Putamen (tissue), 1 donor: ENCODE data around the gene AGPAT1.
"Not testable (repeated sequence)": the region's sequence is repeated elsewhere in the genome, so short reads cannot be mapped to it uniquely, and the experiment has no call there.

Experiments
- DNase-seq: peaks from one replicate; pipeline ENCODE4 v3.0.0-alpha.2; 2016; ENCODE audit warnings: low spot score

The AGPAT1 gene

DNA sequence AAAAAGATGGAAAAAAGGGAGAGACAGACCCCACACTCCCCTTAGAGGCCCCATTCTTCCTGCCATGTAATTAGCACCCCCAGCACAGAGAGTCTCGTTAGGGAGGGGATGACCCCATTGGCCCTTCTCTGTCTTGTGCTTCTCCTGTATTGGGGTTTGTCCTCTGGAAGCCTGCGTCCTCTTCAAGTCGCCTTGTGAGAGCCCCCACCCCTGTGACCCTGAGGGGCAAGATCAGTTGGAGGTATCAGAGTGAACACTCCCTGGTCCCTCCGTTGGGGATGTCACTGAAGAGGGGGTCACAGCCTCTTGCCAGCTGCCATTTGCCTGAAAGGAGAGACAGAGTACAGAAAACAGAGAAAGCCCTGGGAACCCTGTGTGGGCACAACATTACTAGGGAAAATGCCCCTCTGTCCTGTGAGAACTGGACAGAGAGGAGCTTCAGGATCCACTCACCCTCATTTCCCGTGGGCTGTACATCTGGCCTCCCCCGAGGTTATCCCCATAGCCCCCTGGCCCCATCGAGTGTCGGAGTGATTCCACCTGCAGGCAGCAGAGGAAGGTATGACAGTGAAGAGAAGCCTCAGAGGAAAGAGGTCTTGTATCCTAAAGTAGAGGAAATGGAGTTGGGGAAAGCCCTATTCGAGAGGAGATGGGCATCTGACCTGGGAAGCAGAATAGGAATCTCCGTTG lies 10.4 kb upstream of the AGPAT1 start:
- DNase-seq = not testable (repeated sequence)

DNA sequence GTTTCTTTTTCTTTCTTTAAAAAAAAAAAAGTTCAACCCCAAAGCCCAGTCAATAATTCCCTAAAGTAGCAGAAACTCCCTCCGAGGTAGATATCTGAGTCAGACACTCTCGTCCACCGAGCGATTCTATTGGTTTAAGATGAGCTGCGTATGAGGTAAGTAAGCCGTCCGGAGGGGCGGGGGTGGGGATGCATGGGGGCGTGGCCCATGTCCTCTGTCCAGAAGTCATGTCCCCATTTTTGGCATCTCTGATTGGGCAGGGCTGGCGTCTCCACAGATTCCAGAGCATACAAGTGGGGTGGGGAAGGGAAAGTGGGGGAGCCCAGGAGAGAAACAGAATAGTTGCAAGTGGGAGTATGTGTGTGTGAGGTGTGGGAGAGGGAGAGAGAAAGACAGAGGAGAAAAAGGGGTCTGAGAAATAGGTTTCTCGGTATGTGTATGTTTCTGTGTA lies 9.8 kb upstream of the AGPAT1 start:
- DNase-seq = not testable (repeated sequence)

- DNase-seq = no peak
Observed at GRCh38 chr6:32184084-32184640, 8.3 kb upstream of the AGPAT1 start, which contains the start of gene AGER. Gene AGER (minus strand): TSS chr6:32184253. CDS start chr6:32184222, 31 bp downstream.

DNA sequence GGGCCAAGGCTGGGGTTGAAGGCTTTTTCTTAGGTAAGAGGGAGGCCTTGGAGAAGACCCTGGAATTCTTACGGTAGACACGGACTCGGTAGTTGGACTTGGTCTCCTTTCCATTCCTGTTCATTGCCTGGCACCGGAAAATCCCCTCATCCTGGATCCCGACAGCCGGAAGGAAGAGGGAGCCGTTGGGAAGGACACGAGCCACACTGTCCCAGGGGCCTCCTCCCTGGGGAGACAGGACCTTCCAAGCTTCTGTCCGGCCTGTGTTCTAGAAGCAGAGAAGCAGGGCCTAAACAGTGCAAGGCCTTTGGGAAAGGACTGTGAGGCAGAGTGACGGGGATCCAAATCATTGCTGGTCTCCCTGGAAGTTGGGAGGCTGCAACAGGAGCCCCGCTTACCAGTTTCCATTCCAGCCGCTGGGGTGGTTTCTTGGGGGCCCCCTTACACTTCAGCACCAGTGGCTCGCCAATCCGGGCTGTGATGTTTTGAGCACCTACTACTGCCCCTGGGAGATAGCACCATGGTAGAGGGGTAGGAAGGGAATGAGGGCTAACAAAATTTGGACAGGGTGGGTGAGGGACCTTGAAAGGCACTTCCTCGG lies 7.7 kb upstream of the AGPAT1 start:
- DNase-seq = no peak

DNA sequence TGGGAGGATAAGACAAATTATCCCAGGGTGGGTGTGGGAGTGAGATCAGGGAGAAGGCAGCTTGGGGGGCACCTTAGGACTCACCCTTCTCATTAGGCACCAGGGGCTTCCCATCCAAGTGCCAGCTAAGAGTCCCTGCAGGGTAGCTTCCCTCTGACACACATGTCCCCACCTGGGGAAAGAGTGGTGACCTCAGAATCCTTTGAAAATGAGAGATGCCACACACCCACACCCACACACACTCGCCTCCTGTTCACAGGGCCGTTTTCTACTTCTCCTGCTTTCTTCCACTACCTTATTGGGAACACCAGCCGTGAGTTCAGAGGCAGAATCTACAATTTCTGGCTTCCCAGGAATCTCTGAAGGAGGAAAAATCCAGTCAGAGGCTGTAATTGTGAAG lies 7.1 kb upstream of the AGPAT1 start:
- DNase-seq = no peak

GRCh38 chr6:32182555-32182981 lies 6.7 kb upstream of the AGPAT1 start:
- no peak for DNase-seq

DNA sequence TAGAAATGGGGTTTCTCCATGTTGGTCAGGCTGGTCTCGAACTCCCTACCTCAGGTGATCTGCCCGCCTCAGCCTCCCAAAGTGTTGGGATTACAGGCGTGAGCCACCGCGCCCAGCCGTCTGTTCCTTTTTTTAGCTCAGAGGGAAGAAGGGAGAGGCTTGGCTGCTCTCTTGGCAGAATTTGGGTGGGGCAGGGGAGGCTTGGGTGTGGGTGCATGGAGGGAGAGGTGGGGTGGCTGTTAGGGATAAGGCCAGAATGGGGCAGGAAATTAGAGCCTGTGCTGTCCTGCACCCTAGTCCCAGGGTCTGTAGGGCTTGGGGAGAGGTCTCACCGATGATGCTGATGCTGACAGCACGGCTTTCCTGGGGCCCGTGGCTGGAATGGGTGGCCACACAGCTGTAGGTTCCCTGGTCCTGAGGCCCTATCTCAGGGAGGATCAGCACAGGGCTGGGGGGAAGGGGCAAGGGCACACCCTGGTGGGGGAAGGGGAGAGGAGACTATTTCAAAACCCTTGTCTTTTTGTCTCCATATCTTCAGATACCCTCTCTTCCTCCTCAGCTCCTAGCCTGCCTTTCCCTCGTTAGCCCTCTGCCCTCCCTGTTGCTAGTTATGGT lies 6.1 kb upstream of the AGPAT1 start:
- no peak for DNase-seq

DNA sequence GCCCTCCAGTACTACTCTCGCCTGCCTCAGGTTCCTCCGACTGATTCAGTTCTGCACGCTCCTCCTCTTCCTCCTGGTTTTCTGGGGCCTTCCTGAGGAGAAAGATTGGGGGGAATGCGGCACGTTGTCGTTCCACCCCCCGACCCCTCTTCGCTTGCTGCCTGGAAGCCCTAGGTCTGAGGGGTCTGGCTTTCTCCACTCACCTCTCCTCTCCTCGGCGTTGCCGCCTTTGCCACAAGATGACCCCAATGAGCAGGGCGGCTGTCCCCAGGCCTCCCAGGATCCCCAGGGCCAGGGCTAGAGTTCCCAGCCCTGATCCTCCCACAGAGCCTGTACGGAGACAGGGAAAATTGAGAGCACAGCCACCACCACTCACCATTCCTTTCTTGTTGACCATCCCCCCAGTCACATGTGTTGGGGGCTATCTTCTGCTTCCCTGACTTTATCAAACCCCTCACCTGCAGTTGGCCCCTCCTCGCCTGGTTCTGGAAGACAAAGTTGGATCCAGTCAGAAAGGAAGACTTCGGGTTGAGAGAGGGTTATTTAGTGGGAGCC lies 5.3 kb upstream of the AGPAT1 start:
- no peak for DNase-seq

- DNase-seq = no peak
Observed at GRCh38 chr6:32179766-32180405, 4.0 kb upstream of the AGPAT1 start.

DNA sequence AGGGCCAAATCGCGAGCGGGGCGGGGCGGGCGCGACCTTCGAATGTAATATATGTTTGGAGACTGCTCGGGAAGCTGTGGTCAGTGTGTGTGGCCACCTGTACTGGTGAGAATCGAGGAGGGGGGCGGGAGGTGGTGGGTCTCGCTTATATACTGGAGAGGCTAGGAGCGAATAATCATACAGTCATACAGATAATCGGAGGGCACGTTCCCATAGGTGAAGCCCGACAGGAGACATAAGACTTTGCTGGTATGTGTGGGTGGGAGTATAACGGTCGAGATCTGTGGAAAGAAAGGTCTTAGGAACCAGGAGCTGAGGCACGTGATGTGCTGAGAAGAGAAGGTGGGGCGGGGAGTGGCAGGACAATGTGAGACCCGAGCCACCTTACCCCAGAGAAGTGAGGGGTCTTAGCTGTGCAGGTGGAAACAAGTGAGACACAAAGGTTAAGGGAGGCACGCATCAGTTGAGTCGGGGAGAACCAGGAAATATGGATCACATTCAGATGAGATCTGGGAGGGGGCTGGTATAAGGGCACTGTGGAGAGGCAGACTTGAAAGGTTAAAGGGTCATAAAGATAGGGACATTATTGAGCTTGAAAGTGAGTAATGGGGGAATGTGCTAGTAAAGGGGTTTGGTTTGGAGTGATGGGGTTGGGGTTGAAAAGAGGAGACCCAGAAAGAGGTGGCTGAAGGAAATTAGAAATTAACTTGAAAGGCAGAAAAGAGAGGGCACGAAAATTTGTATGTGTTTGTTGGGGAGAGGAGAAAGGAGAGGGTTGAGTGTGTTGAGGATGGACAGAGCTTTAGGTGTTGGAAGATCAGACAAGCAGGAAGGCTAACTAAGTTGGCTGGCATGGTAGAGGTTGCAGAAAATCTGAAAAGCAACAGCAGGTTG lies 2.9 kb upstream of the AGPAT1 start:
- DNase-seq = no peak

- DNase-seq = peak; percentile 100
Observed at GRCh38 chr6:32177788-32178546, 2.1 kb upstream of the AGPAT1 start, which contains the start of gene RNF5. Gene RNF5 (plus strand): TSS chr6:32178405. CDS start chr6:32178512, 107 bp downstream.

DNA sequence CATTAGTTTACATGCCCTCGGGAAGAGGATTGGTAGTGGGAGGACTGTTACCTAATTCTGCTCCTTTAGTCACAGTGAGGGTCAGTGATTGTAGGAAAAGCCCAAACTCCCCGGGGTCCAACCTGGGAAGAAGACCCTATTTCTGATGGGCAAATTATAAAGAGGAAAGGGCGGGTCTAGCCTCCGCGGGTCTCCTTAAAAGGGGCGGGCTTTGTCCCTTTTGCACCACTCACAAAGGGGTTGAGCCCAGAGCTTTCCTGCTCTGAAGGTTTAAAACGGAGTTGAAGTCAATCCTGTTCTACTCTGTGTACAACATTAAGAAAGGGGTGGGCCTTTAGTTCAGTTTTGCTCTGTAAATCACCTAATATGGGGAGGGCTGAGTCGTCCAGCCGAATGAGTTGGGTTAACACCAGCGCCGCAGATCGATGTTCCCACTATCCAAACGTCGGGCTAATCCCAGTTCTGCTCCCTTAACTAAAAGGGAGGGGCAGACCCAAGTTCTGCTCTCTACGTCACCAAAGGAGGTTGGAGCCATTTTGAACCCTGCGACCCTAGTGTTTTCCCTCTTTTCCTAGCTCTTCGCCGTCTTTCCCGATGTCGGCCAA lies 1.4 kb upstream of the AGPAT1 start:
- no peak for DNase-seq

DNA sequence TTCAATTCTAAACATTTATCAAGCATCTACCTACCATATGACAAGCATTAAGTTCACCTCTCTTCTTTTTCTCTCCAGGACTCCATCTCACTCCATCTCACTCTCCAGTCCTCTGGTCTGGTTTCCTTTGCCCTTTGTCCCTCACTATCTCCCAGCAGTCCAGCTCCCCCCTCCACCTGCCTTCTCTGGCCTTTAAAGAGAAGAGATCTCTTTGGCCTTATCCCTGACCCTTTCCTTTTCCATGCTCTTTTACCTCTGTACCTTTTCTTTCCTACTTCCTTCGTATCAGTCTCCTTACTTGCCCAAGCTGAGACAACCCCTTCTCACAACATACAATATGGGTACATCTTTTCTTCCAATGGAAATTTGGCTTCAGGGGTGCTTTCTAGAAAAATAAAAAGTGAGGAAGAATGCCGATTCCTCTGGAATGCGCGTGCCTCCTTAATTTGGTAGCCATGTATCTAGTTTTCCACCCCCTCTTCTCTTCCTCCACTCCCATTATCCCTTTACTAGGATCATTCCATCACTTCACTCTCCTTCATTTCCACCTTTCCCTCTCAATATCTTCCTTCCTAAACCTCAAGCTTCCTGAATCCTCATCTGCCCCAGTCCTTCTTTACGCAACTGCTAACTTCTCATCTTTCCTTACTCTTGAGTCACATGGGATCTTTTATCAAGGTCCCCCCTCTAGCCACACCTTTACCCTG lies 745 bp upstream of the AGPAT1 start:
- no peak for DNase-seq

DNA sequence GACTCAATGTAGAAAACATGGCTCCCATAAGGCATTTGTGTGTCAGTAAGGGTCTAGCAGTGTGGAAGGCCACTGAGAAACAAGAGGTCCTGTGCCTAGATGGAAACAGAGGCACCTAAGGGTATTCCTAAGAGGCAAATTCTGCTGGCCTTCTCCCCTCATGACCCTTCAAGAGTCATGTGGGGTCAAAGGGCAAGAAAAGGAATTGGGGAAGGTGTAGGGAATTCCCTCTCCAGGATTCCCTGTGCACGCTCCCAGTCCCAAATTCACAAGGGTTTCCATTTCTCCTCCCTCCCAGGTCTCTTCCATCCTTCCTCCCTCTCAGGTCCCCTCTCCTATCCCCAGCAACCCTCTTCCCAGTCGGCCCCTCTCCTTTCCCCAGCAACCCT lies 568 bp downstream of the AGPAT1 start:
- DNase-seq = no peak

DNA sequence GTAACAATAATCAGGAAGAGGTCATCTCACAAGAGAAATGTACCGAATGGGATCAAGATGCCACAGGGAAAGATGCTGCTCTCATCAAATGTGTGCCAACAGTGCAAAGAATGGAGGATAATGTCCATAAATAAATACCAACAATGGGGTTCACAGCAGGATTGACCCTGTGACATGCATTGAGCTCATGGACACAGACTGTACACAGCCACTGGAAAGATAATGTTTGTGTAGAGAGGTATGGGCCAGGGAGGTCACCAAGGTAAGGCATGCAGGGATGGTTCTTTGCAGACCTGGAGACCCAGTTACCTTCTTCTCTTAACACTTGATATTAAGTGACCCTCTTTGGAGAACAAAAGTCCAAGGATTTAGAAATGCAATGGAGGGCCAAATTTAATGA lies 1.5 kb downstream of the AGPAT1 start:
- no peak for DNase-seq

DNA sequence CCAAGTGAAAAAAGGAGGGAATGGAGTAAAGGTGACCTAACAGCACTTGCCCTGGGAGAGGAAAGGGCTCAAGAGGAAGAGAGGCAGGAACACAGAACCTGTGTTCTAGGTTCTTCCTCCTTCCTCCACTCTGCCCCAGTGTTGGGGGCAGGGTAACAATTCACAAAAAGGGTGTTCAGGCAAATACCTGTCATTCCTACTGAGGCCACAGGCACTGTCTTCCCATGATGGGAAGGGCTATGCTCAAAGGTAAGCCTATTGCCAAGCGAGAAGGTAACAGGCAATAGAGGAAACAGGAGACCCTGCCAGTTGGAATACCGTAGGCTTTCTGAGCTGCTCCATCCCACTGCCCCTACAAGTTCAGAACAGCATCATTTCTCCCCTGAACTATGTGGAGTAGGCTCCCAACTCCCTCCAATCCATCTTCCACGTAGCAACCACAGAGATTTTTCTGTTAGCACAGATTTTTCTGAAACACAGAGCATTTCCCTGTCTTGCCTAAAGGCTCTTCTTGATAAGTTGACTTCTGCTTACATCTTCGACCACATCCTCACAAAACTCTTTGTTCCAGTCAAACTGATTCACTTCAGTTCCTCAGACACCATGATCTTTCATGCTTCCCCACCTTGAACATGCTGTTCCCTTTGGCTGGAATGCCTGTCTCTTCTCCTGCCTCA lies 2.7 kb downstream of the AGPAT1 start:
- DNase-seq = no peak

GRCh38 chr6:32171234-32171633 lies 4.7 kb downstream of the AGPAT1 start:
- no peak for DNase-seq

DNA sequence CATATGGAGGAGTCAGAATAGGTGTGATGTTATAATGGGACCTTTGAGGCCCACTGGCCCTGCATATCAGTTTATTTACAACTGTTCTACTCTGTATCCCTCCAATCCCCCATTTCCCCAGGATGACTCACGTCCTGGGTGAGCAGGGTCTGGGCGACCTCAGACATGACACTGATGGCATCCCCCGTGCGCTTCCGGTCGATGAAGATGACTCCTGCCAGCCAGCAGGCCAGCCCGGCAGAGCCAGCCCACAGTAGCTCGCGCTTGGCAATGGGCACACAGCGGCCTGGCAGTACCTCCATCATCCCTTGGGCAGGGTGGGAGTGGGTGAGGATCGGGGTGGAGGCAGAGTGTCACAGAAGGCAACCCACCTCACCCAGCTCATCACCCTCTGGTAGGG lies 5.6 kb downstream of the AGPAT1 start:
- DNase-seq = no peak
